ENCODE data around the gene POLE.

POLE gene

GRCh38 chr12:132648616-132649225, 38.4 kb downstream of the POLE start:
- DNase-seq = no peak

- no peak for DNase-seq
Measured at GRCh38 chr12:132647858-132648257, 39.3 kb downstream of the POLE start.

DNA sequence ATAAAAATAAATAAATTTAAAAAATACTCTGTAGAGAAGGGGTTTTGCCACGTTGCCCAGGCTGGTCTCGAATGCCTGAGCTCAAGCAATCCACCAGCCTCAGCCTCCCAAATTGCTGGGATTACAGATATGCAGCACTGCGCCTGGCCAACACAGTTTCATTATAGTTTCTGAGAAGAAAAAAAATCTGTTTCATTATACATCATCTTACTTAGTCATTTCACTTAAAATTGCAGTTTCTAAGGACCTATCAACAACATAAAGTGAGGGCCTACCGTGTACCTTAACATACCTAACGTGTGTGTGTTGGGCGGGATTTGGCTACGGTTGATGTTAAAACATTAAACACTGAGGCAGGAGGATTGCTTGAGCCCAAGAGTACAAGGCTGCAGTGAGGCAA, 40.3 kb downstream of the POLE start:
- DNase-seq = peak; percentile 44

DNA sequence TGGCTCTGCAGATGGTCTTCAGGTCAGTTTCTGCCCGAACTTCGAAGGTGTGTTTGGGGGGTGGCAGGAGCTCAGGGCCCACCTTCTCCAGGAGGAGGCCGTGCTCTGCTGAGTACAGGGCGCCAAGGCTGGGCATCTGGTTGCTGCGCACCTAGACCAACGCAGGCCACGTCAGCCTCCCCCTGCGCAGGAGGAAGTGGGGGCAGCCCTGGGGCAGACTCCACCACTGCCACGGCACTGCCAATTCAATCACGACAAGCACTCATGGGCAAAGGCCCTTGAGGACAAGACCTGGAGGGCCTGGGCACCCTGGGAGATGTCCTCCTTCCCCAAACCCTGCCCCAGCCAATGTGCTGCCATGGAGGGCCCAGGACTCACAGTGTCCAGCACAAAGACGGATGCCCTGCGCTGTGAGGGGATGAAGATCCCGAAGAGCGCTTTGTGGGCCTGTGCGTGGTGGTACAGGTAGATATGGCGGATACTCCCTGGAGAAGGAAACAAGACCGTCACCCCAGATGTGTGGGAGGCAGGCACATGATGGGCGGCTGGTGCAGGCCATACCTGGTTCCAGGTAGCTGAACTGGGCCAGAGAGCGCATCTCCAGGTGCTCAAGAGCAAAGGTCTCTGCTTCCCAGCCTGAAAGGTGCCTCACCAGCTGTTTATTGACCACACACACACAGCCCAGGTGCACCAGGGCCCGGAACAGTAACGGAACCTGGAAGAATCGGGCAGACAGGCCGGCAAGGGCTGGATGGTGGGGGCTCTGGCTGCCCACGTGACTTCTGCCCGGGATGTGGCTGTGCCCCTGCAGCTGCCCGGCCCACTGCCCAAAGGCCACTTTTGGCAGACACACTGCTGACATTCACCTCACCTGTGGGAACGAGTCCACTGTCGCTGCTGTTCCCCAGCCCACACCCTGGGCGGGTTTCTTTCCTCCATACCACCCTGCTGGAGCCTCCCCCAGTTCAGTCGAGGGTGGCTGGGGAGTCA, 44.0 kb downstream of the POLE start:
- no peak for DNase-seq

DNA sequence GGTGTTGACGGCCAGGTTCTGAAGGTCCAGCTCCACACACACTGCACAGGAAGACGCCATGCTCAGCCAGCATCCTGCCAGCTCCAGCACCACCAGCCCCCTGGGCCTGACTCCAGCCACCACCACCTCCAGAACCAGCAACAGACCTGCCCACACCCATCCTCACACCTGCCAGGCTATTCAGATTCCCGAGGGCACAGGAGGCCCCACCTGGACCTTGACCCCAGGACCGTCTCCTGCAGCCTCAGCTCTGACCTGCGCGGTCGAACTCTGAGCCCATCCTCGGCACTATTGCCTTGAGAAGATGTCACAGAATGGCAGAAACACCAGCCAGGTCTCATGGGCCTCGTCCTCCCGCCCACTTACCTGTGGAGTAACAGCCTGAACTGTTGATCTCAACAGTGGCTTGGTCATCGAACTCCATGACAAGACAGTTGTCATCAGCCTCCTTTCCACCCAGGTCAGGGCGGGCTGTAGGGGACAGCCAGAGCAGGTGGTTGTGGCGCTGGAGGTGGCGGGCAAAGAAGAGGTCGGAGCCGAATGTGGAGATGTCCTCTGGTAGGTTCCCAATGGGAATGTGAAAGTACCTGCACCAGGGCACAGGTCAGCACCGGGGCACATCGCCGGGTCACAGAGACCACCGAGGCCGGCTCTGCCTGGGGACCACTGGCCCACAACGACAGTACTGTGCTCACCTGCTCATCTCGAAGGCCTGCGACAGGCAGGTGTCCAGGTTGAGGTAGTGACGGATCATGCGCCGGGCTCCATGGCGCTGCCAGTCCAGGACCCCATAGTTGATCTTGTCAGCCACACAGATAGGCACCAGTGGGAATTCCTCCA, 45.1 kb downstream of the POLE start:
- DNase-seq = no peak

- no peak for DNase-seq
Measured at GRCh38 chr12:132640936-132641335, 46.2 kb downstream of the POLE start.

GRCh38 chr12:132639956-132640520, 47.1 kb downstream of the POLE start:
- DNase-seq = no peak

DNA sequence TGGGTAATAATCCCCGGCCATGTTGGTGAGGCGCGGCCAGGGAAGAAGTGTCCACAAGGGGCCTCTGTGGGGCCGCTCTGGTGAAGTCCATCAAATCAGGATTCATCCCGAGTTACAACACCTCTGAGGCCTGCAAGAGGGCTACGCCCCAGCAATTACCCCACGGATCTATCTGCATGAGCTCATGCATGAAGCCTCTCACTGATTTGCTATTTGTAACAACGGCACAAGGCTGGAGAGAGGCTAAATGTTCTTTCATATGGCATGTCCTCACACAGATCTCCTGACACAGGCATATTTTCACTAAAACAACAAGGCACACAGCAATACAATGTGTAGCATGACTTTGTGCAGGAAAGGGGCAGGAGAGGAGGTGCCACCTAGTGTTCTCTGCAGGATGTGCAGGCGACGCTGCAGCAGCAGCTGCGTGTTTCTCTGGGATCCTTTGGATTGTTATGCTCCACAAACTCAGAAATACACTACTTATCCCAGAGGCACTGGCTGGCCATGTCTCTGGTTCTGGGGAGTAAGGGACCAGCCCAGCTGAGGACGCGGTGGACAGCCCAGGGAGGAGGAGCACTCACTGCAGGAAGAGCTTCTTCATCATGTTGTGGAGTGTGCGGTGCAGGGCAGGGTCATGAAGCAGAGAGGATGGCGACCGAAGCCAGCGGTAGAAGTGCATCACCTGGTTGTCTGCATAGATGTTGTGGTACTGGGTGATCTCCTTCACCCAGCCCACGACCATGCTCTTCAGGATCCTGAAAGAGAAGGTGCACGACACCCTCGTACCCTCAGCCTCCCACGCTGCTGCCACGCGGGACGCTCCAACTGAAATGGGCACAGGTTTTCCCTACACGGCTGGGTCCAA, 48.4 kb downstream of the POLE start:
- DNase-seq = peak; percentile 31

DNA sequence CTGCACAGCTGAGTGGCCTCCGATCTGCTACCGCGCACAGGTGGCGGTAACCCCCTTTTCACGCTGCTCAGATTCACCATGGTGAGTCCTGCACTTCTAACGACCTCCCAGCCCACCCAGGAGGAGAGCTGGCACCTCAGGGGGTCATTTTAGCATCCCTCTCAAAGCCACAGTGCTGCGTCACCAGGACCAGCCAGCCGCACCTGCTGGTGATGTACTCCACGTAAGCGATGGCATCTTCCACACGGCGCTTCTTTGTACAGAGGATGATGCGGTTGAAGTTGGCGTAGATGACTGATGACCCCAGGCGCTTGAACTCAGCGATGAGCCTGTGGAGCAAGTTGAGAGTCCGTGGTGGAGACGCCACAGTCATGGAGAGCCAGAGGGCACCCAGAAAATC, 49.3 kb downstream of the POLE start:
- no peak for DNase-seq

GRCh38 chr12:132635076-132635955, 51.8 kb downstream of the POLE start:
- DNase-seq = no peak

GRCh38 chr12:132634411-132634990, 52.6 kb downstream of the POLE start:
- no peak for DNase-seq

DNA sequence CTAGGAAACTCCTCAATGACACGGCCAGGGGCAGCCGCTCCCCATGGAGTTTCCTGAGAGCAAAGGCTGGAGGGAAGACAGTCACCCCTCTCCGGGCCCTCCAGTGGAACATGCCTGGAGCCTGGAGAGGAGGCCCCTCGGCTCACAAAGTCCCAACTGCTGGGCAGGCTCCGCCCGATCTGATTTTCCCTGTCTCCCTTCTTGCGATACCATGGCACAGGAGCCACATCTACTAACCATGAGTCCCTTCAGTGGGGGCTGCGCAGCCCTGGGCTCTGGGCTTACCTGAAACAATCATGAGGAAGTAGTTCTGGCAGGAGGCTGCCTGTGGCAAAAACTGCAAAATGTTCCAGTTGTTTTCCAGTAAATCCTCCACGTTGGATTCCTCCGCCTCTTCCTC, 53.2 kb downstream of the POLE start:
- DNase-seq = no peak

- DNase-seq = no peak
Measured at GRCh38 chr12:132633398-132633797, 53.7 kb downstream of the POLE start.

GRCh38 chr12:132632521-132633228, 54.5 kb downstream of the POLE start:
- no peak for DNase-seq

- no peak for DNase-seq
Measured at GRCh38 chr12:132631666-132632065, 55.5 kb downstream of the POLE start.

- DNase-seq = no peak
Measured at GRCh38 chr12:132630672-132631071, 56.5 kb downstream of the POLE start.

- DNase-seq = no peak
Measured at GRCh38 chr12:132629330-132629729, 57.8 kb downstream of the POLE start.

DNA sequence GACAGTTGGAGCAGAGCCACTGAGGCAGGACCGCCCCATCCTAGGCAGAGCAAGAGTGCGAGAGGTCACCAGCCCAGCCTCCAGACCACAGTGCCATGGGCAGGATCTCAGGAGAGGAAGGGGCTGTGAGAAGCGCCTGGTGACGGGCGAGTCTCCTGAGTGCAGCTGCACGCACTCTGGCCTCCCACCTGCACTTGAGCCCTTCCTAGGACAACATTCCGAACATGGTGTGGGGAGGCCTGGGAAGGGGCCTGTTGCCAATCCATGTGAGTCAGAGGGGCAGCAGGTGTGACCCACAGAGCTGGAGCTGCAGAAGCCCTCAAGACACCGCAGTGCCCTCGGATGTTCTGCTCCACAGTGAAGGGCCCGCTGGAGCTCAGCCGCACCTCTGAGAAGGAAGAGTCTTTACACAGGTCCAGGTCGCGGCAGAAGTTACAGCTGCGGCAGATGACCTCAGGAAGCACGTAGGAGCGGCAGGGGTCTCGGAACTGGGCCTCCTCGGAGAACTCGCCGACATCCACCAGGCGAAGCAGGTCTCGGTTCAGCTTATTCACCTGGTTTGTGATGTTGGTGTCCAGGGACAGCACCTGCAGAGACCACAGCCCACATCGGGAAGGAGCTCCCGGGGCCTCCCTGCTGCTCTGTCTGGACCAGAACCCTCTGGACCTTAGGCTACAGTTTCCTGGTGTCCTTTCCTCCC, 61.3 kb downstream of the POLE start:
- no peak for DNase-seq

Measured in activated CD4-positive, alpha-beta T cell treated with anti-CD3 and anti-CD28 coated beads, Interleukin-2, Interleukin-6, amounts not matched to agents 100 ng/mL and 50 ng/mL, durations not matched to agents 16 hours and 8 hours (primary cell).